ENCODE measurements around the gene NT5DC1.

DNA sequence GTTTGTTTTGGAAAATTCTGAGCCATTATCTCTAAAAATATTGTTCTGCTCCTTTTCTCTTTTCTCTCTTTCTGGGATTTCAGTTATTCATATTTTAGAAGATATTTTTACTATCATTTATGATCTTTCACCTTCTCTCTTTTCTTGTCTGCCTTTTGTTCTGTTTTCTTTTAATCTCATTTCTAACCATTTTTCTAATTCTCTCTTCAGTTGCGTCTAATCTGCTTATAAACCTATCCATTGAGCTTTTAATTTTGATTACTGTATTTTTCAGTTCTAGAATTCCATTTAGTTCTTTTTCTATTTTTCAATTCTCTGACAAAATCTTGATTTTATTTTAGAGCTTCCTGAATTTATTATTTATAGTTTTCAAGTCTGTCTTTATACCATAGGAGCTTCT, 67.5 kb downstream of the NT5DC1 start:
- TF ChIP-seq, protein P1, sequence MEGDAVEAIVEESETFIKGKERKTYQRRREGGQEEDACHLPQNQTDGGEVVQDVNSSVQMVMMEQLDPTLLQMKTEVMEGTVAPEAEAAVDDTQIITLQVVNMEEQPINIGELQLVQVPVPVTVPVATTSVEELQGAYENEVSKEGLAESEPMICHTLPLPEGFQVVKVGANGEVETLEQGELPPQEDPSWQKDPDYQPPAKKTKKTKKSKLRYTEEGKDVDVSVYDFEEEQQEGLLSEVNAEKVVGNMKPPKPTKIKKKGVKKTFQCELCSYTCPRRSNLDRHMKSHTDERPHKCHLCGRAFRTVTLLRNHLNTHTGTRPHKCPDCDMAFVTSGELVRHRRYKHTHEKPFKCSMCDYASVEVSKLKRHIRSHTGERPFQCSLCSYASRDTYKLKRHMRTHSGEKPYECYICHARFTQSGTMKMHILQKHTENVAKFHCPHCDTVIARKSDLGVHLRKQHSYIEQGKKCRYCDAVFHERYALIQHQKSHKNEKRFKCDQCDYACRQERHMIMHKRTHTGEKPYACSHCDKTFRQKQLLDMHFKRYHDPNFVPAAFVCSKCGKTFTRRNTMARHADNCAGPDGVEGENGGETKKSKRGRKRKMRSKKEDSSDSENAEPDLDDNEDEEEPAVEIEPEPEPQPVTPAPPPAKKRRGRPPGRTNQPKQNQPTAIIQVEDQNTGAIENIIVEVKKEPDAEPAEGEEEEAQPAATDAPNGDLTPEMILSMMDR (conservative IDR thresholded peaks at IDR 0.05; ENCODE audit: low read depth, low read length): no peak
- TF ChIP-seq EZH2 (IDR thresholded peaks at IDR 0.05; ENCODE audit: borderline replicate concordance, low read depth, low read length, poor library complexity, severe bottlenecking): no peak
